NCI-H82 treated with DMSO at 0.1 percent for 48 hours (cell line): ENCODE results near the gene SLC2A13.
"Not testable (repeated sequence)": the region's sequence is repeated elsewhere in the genome, so short reads cannot be mapped to it uniquely, and the experiment has no call there.

Experiments
- DNase-seq: peaks from one replicate; lab custom pipeline; 2025; ENCODE audit not compliant: unreplicated experiment; lab: John Stamatoyannopoulos, UW

Gene SLC2A13

GRCh38 chr12:39935839-39936238 is 170.0 kb downstream of the SLC2A13 start:
- no peak for DNase-seq

DNA sequence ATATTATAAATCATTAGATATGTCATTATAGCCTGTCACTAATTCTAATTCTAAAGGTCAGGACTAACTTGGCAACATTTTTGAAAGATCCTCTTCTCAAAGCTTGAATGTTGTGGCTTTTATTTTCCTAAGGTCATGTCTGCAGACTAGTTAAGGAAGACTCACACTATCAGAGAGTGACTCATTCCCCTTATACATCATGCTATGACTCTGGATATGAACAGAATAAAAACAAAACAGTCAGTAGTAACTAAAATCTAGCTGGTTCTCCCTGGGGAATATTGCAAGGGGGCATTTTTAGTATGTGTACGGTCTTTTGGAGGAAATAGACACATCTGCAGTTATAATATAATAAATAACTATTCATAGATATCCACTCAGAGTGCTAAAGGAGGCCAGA is 170.6 kb downstream of the SLC2A13 start:
- no peak for DNase-seq

GRCh38 chr12:39931857-39932256 is 174.0 kb downstream of the SLC2A13 start:
- DNase-seq, result no peak

GRCh38 chr12:39931231-39931630 is 174.7 kb downstream of the SLC2A13 start:
- DNase-seq, result no peak

DNA sequence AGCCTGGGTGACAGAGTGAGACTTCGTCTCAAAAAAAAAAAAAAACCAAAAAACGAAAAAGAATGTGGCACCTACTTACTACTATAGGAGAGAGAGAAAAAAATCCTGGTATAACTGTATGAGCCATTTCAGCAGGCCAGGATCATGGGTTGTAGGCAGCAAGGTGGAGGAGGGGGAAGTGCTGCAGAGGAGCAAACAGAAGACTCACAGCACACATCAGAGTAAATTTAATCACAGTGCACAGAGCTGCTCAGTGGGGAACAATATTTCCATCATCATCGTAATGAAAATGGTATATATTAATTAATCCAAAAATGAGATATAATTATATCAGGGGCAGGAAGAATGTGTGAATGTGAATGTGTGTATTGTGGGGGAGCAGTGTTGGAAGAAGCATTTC is 175.8 kb downstream of the SLC2A13 start:
- no peak for DNase-seq

GRCh38 chr12:39928181-39928899 is 177.5 kb downstream of the SLC2A13 start:
- DNase-seq, result no peak

DNA sequence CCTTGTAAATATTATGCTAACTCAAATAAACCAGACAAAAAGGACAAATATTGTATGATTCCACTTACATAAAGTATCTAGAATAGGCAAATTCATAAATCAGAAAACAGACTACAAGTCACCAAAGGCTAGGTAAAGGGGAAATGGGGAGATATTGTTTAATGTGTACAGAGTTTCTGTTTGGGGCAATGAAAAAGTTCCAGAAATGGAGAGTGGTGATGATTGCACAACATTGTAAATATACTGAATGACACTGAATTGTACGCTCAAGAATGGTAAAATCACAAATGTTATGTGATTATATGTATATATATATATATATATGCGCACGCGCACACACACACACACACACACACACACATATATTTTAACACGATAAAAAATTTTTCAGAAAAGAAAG is 182.5 kb downstream of the SLC2A13 start:
- no peak for DNase-seq

DNA sequence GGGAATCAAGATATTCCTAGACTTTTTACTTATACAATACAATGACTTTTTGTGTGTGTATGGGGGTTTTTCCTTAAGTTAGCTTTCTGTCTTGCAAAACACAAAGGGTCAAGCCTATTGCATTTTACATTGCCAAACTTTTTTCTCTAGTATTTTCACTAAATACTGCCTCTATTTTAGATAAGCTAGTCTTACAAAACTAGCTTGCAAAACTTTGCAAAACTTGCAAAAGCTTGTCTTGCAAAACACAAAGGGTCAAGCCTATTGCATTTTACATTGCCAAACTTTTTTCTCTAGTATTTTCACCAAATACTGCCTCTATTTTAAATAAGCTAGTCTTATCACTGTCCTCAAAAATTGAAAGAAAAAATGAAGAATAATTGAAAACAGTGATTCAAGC is 183.3 kb downstream of the SLC2A13 start:
- DNase-seq, result not testable (repeated sequence)

DNA sequence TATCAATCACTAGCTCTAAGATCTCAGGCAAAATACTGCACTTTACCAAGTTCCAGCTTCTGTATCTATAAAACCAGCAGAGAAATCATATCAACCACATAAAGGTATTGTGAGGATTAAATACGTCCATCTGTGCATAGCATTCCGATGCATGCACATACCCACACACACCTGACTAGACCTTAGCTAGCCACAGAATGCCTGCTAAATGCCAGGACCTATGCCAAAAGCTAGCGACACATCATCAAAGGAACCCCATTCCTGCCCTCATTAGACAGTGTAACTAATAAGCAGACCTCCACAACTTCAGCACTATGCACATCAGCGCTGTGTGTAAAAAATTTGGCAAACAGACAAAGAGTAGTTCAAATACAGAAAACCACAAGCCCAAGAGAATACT is 185.2 kb downstream of the SLC2A13 start:
- DNase-seq, result no peak

DNA sequence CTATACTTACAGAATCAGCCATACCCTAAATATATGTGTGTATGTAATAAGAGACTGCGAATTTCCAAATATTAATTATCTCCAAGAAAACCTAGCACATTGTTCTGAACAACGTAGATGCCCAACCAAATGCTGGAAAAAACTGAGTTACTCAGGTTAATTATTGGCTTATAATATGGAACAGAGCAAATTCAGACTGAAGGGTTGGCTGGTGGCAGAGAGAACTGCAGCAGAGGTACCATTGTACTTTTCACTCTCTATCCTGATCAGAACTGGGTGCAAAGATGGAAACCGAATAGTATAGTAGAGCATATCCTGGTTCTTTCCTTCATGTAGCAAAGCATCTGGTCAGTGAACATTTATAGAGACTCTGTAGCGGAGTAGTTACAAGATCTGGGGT is 185.7 kb downstream of the SLC2A13 start:
- no peak for DNase-seq

DNA sequence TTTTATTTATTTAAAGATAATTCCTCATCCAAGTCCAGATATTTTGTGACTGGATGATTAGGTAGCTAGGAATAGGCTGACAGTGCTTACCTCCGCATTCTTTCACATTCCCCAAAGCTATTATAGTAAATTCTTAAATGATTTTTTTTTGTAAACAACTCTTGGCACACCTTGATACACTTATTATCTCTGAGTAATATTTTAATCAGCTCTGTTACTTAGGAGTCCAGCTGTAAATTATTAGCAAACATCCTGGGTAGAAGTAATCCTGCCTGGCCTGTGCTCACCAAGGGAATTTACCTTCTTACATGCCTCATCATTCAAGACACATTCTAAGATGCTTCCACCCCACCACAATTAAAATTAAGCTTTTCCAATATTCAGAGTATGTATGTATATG is 186.1 kb downstream of the SLC2A13 start:
- DNase-seq, result no peak

- no peak for DNase-seq
Measured at GRCh38 chr12:39915249-39915648, 190.6 kb downstream of the SLC2A13 start.

DNA sequence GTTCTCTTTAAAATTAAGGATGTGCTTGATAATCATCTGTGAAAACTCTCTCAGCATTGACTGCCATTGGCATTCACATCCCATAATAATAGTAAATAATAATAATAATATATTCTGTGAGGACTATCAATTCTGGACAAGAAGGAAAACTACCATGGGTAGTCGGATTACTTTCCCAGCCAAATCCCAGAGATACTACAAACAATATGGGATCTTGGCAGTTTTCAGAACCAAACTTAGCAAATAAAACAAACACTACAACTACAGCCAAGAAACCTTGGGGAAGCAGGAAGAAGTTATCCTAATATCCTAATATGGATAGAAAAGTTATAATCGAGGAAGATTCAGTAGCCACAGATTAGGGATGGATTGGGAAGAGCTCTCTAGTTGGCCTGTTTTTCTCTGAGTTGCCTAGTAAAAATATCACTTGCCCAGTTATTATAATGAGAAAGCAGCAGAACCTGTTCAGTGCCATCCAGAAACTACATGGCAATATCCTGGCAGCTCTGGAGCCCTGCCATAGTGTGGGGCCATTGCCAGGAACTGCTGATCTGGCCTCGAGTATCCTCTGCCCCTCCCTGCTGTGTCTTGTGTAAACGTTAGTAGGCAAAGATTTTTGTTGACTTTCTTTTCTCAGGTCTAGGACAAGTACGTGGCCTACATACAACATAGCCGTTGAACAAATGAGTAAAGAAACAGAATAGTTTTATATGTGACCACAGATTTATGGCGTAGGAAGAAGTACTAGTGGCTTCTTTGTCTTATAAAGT is 193.5 kb downstream of the SLC2A13 start:
- DNase-seq, result no peak

DNA sequence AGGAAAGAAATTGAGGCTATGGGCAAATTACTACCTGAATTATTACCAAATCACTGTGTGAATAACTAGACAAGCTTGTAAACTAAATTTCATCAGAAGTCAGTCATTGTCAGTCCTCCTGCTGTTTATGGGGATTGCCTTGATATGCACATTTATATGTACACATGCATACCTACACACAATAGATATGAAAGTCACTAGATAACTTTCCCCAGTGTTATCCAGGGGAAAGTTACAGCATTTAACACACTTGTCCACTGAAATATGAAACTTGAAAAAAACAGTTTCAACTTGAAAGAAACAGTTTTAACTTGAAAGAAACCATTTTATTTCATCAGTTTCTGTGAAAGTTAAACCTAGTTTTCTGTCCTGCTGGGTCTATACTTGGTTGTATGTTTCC is 199.6 kb downstream of the SLC2A13 start:
- DNase-seq, result no peak

DNA sequence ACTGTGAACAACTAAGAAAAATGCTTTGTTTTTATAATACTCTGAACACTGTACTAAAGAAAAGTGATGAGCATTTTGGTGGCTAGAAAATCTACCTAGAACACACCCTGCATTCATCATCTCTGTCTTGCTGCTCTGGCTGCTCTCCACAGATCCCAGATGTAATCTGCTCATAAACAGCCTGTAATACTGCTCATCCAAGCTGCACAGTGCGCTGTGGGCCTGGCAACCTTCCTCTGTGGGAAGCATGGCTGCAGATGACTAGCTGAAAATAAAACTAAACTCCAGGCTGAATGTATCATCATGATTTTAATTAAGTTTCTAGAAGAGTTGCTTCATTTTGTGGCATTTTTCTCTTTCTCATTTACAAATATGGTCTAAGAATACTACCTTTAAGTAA is 200.7 kb downstream of the SLC2A13 start:
- DNase-seq, result no peak

- no peak for DNase-seq
Measured at GRCh38 chr12:39902821-39903220, 203.1 kb downstream of the SLC2A13 start.

DNA sequence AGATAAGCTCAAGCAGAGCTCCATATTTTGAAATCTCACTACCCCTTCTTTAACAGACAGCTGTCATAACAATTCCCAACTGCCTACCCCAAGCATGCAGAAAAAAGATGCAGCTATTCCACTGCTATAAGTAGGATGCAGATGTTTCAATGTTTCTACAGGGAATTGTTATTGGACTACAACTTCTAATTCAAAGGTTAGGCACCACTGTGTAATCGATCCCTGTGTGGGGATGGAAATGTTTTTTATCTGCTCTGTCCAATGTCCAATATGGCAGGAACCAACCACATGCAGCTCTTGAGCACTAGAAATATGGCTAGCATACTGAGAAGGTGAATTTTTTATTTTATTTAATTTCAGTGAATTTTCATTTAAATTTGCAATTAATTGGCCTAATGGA is 208.6 kb downstream of the SLC2A13 start:
- no peak for DNase-seq

DNA sequence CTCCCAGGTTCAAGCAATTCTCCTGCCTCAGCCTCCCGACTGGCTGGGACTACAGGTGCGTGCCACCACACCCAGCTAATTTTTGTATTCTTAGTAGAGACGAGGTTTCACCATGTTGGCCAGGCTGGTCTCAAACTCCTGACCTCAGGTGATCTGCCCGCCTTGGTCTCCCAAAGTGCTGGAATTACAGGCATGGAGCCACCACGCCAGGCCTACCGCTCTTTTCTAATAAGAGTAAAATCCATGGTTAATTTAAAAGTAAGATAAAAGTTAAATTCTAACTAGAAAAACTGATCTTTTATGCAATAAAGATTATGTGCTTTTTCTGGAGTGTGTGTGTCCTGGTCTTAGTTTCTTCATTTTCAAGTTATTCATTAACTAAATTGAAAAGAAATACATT is 212.5 kb downstream of the SLC2A13 start:
- DNase-seq, result not testable (repeated sequence)

DNA sequence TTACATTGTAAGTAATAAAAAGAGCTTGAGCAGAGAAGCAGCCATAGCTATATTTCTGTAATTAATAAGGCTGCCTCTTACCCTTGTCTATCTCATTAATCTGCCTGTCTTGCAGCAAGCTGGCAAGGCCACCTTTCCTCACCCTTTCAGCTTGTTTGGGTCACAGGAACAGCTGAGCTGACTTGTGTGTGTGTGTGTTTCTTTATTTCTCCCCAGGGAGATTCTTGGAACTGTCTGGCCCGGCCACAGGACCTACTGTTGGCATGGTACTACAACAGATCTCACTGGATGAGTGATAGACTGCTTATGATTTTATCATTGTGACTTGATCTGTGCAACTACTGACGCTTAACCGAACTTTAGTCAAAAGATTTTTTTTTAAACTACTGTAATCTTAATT is 213.7 kb downstream of the SLC2A13 start:
- peak; percentile 52 for DNase-seq

DNA sequence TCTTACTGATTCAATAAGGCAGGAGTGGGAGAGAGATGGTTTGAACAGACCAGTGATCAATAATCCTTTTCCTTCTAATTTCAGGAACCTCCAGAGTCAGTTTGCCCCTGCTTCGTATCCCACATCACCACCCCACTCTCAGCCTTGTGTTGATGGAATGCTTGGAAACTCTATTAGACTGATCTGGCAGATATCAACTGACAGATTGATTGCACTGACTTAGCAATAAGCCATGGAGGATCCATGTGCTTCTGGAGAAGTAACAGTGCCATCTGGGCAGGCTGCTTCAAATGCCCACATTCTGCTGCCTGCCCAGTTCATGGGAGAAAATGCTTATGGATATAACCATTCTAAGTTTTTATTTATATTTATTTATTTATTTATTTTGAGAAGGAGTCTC is 218.0 kb downstream of the SLC2A13 start:
- no peak for DNase-seq

- DNase-seq, result no peak
Measured at GRCh38 chr12:39886106-39886505, 219.8 kb downstream of the SLC2A13 start.

- DNase-seq, result no peak
Measured at GRCh38 chr12:39884616-39885125, 221.2 kb downstream of the SLC2A13 start.
